NCI-H82 treated with DMSO at 0.1 percent for 48 hours (cell line): ENCODE results near the gene NALCN.

Source experiments
- DNase-seq: peaks from one replicate; lab custom pipeline; 2025; ENCODE audit not compliant: unreplicated experiment; lab: John Stamatoyannopoulos, UW

Gene NALCN

GRCh38 chr13:101291646-101292515 is 124.4 kb downstream of the NALCN start:
- DNase-seq = no peak

DNA sequence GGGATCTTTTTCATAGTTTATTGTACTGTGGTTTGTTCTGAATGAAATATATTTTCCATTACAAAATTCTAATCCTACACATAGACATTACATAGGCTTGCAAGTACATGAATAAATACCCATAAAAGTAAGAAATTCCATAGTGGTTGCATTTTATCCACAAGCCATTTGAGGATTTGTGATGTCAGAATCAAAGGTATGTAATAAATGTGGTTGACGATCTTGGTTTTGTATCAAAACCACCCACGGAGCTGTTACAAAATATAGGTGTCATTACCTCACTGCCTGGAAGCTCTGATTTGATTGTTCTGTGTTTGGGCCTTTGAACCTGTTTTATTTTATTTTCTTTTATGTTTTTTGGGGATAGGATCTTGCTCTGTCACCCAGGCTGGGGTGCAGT is 125.1 kb downstream of the NALCN start:
- no peak for DNase-seq

DNA sequence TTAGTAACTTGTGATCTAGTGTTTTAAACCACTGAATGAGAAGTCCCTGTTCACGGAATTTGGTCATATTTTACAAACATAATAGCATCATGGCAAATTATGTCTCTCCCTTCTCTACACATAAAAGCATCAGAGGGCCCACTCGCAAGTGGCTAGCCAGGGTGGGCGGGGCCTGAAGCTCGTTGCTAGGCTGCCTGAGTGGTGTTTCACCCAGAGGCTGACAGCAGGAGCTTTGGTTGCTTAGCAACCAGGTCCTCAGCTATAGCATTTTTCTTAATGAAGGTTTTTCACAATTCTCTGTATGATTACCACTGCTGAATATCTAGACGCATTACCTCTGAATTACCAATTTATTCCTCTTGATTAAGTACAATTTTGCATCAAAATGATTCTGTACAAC is 126.5 kb downstream of the NALCN start:
- DNase-seq = peak; percentile 36

- DNase-seq = no peak
These were observed 132.5 kb downstream of the NALCN start for GRCh38 chr13:101283782-101284181.

GRCh38 chr13:101272886-101273285 is 143.4 kb downstream of the NALCN start:
- no peak for DNase-seq

GRCh38 chr13:101271681-101272245 is 144.5 kb downstream of the NALCN start:
- DNase-seq = no peak

GRCh38 chr13:101267656-101268055 is 148.7 kb downstream of the NALCN start:
- no peak for DNase-seq

GRCh38 chr13:101265934-101266333 is 150.4 kb downstream of the NALCN start:
- no peak for DNase-seq

GRCh38 chr13:101264931-101265330 is 151.4 kb downstream of the NALCN start:
- no peak for DNase-seq

GRCh38 chr13:101262306-101262705 is 154.0 kb downstream of the NALCN start:
- DNase-seq = no peak

DNA sequence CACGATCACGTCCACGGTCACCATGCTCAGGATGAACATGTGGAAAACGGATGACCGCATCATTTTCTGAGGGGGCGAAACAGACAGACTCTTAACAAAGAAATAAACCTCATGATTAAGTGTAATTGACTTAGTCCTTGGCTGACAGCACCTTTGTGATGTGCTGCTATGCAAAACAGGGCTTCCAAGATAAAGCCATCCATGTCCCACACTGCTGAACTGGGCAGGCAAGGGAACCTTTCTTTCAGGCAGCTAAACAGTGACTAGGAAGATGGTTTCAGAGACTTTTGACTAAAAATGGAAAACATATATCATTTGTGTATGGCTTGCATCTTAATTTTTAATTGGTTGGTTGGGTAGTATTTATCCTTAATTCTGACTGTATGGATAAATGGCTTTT is 157.8 kb downstream of the NALCN start:
- no peak for DNase-seq

- no peak for DNase-seq
These were observed 158.2 kb downstream of the NALCN start for GRCh38 chr13:101258071-101258470.

DNA sequence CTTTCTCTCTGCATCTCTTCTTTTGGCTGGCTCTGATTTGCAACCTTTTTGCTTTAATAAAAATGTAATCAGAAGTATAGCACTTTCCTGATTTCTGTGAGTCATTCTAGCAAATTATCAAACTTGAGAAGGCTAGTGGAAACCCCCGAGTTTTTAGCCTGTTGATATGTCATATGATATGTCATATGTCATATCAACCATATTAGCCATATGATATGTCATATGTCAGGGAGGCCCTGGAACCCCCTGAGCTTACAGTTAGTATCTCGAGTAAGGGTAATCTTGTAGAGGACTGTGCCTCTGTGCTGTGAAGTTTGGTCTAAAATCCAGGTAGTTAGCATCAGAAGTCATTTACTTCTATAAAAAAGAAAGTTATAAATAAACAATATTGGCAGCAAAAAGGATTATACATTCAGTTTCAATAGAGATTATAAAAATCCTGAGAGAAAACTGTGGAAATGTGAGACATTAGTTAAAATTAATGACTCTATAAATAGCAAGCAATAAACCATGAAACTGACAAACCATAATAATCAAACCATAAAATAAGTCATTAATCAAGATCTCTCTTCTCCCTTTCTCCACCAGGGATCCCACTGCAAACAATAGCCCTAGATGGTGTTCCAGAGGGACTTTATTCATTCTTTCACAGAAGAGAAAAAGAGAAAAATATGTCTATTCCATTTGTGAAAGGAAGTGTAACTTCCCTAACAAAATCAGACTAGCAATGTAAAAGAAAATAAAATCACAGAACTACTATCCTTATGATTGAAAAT is 167.4 kb downstream of the NALCN start:
- no peak for DNase-seq

DNA sequence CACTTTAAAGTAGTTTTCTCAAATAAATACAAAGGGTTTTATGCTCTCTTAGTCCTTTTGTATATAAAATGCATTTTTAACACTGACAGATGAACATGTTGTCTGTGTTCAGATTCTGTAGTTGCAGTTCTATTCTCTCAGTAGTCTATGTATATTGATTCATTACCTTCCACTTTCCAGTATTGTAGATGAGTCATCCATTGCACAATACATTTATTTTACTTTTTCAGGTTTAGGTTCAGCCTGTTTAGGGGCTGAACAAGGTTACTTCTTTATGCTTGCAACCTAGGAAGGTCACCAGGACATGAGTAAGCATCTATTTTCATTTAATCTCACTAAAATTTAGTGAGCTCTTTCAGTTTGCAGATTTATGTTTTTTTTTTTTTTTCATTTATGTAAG is 173.6 kb downstream of the NALCN start:
- DNase-seq = no peak

GRCh38 chr13:101238555-101238954 is 177.8 kb downstream of the NALCN start:
- no peak for DNase-seq

- DNase-seq = no peak
These were observed 184.4 kb downstream of the NALCN start for GRCh38 chr13:101231751-101232428.

DNA sequence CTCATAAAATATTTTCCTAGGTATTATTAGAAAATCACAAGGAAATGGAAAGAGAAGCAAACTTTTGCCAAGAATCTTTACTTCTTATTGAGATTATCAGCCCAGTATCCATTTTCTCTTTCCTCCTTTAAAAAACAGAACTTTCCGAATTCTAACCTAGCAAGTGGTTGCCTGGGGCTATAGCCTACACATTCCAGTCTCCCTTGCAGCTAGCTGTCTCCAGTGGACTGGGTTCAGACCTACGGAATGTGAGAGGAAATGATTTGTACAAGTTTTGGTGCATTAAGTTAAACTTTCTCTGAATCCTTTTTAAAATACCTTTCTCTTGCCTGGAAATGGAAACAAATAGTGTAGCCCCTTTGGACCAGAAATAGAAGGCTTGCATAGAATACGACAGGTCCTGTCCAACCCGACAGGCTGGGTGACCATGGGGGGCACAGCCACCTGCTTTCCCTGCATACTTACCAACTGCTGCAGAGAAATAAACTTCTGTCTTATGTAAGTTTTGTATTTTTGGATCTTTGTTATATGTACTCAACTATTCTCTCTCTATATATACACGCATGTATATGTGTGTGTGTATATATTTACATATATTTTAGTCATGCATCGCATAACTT is 185.9 kb downstream of the NALCN start:
- no peak for DNase-seq

- no peak for DNase-seq
These were observed 196.6 kb downstream of the NALCN start for GRCh38 chr13:101219609-101220265.

DNA sequence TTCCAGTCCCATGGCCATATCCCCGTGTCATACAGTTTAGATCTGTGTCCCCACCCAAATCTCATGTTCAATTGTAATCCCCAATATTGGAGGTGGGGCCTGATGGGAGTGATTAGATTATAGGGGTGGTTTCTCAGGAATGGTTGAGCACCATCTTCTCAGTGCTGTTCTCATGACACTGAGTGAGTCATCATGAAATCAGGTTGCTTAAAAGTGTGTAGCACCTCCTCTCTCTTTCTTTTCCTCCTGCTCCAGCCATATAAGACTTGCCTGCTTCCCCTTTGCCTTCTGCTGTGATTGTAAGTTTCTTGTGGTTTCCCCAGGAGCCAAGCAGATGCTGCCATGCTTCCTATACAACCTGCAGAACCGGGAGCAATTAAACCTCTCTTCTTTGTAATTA is 197.8 kb downstream of the NALCN start:
- no peak for DNase-seq

GRCh38 chr13:101217086-101217485 is 199.2 kb downstream of the NALCN start:
- DNase-seq = no peak
